ENCODE results near the gene BCAR3.

The BCAR3 gene

GRCh38 chr1:93528412-93528811 is 153.2 kb downstream of the BCAR3 start:
- no peak for DNase-seq

- DNase-seq: no peak
Observed at GRCh38 chr1:93526431-93526830, 155.2 kb downstream of the BCAR3 start.

GRCh38 chr1:93525431-93525830 is 156.2 kb downstream of the BCAR3 start:
- no peak for DNase-seq

DNA sequence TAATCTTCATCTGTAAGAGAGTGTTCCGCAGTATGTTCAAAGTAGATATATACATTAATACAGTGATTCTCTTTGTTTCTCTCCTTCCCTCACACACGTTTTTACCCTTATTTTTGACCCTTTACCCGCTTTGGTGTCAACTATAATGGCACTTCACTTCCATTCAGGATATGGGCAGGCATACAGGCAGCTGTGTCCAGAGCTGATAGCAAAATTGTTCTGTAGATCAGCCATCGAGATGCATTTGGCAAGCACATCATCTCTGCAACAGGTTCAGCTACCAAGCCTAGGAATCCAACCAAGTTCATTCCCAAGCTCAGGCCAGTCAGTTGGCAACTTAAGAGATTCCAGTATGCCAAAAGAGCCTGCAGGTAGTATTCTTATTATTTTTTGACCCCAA is 158.9 kb downstream of the BCAR3 start:
- DNase-seq: no peak

GRCh38 chr1:93521618-93522017 is 160.0 kb downstream of the BCAR3 start:
- DNase-seq: no peak

DNA sequence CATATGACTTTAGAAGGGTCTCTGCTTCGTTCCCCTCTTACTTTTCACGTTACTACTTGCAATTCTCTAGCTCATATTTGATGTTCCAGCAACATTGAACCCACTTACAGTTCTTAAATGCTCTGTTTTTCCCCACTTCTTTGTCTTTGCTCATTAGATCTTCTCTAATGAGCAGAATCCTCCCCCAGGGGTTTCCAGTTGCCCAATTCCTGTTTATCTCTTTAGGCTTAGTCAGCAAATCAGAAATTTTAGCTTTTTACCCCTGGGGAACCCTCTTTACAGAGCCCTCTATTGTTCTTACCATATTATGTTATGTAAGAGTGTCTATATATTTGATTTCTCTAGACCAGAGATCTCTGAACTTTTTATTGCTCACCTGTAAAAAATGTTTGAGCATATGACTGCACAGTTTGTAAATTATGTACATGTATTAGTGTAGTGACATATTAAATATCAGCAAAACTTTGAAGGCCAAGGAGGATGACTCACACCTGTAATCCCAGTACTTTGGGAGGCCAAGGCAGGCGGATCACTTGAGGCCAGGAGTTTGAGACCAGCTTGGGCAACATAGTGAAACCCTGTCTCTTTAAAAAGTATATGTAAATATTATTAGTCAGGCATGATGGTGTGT is 162.3 kb downstream of the BCAR3 start:
- DNase-seq: no peak

DNA sequence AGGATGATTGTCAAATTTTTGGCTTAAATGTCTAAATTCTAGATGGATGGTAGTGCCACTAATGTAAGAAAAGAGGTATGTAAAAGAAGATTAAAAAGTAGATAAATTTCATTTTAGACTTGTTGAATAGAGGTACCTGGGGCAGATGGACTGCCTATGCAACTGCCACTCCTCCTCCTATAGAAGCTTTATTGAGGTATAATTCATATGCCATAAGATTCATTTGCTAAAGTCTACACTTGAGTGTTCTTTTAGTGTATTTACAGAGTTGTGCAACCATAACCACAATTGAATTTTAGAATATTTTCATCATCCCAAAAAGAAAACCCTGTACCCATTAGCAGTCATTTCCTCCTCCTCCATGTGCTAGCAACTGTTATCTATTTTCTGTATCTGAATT is 163.1 kb downstream of the BCAR3 start:
- no peak for DNase-seq

DNA sequence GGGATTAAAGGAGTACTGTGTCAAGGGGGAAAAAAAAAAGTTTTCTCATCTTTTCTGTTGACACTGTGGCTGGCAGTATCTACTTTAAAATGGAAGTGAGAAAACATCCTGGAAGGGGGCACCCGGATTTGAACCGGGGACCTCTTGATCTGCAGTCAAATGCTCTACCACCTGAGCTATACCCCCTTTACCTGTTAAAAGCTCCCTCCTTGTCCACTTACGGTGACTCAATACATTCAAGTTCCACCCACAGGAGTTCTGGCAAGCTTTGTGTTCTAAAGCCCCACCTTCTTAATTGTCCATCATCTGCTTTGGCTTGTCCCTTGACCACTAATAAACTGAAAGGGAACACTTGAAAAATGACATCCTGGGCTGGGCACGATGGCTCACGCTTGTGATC is 165.5 kb downstream of the BCAR3 start:
- no peak for DNase-seq
